Measurements from ENCODE around the gene SCN5A. TPM values are rescaled to one million over a fixed set of nuclear protein-coding genes. Genes with fewer than 3 reads are reported as not detected.

The SCN5A gene
- total RNA-seq, 1 experiment from 2014 or later = 0.69 TPM

- DNase-seq (ENCODE audit: low read depth, low spot score) (no peak), ATAC-seq (no peak)
- in situ Hi-C loops (cut with HindIII; ENCODE audit: low pct_unique_long_range_greater_than_20kb, low sequenced_read_pairs) (no loop called here), intact Hi-C loops (cut with micrococcal nuclease; ENCODE audit: unreplicated experiment) (no loop called here)
- POLR2A ChIA-PET = no interaction called here
- TF ChIP-seq REST (IDR thresholded peaks at IDR 0.05; ENCODE audit: insufficient read depth in 1 of 2, low read depth in 2 of 2, low read length in 1 of 2) (no peak), CTCF (IDR thresholded peaks at IDR 0.05) (no peak), TCF7L2 (IDR thresholded peaks at IDR 0.05; ENCODE audit: low read depth, low read length) (no peak), POLR2AphosphoS5 (IDR thresholded peaks at IDR 0.05; ENCODE audit: low read depth, low read length) (no peak)
- no peak overlapping the region for H3K27ac ChIP-seq (ENCODE audit: low read length)
- H3K4me3 ChIP-seq (ENCODE audit: low read depth in 2 of 2, low read length in 2 of 2) = no peak overlapping the region
- H3K4me1 ChIP-seq (ENCODE audit: control insufficient read depth, insufficient read depth, low read length) = no peaks in the 10 kb centered on the region
- no peaks in the 10 kb centered on the region for H3K9me3 ChIP-seq (ENCODE audit: control insufficient read depth, insufficient read depth, low read depth, low read length)
- H3K27me3 ChIP-seq (ENCODE audit: control insufficient read depth, insufficient read depth, low read length) = no peaks in the 10 kb centered on the region
- BruUV-seq (replicated peaks) = no TSS peak
- H3K36me3 ChIP-seq (ENCODE audit: control insufficient read depth, insufficient read depth, low read length) = no peaks in the 10 kb centered on the region
- CTCF ChIA-PET = no interaction called here
Observed at GRCh38 chr3:38577371-38578080, 72.0 kb downstream of the SCN5A start.

- H3K4me3 ChIP-seq (ENCODE audit: low read depth in 2 of 2, low read length in 2 of 2) = no peak overlapping the region
- H3K9me3 ChIP-seq (ENCODE audit: control insufficient read depth, insufficient read depth, low read depth, low read length) = no peaks in the 10 kb centered on the region
- H3K27me3 ChIP-seq (ENCODE audit: control insufficient read depth, insufficient read depth, low read length) = no peaks in the 10 kb centered on the region
- BruUV-seq (replicated peaks) = no TSS peak
- ChIA-PET CTCF (no interaction called here), POLR2A (no interaction called here)
- no peak overlapping the region for H3K27ac ChIP-seq (ENCODE audit: low read length)
- DNase-seq (ENCODE audit: low read depth, low spot score) = no peak
- TF ChIP-seq SIN3A (IDR thresholded peaks at IDR 0.05; ENCODE audit: borderline replicate concordance, insufficient read depth, low read depth, low read length) (no peak), POLR2AphosphoS5 (IDR thresholded peaks at IDR 0.05; ENCODE audit: low read depth, low read length) (no peak), REST (IDR thresholded peaks at IDR 0.05; ENCODE audit: insufficient read depth in 1 of 2, low read depth in 2 of 2, low read length in 1 of 2) (no peak), TCF7L2 (IDR thresholded peaks at IDR 0.05; ENCODE audit: low read depth, low read length) (no peak), CTCF (IDR thresholded peaks at IDR 0.05) (no peak)
- no peaks in the 10 kb centered on the region for H3K4me1 ChIP-seq (ENCODE audit: control insufficient read depth, insufficient read depth, low read length)
- no peaks in the 10 kb centered on the region for H3K36me3 ChIP-seq (ENCODE audit: control insufficient read depth, insufficient read depth, low read length)
- intact Hi-C loops (cut with micrococcal nuclease; ENCODE audit: unreplicated experiment) (no loop called here), in situ Hi-C loops (cut with HindIII; ENCODE audit: low pct_unique_long_range_greater_than_20kb, low sequenced_read_pairs) (no loop called here)
- no peak for ATAC-seq
Observed at GRCh38 chr3:38576526-38577370, 72.7 kb downstream of the SCN5A start.

Data from Panc1 (cell line).